GM06990 (cell line): ENCODE measurements around the gene SESN1.

Experiments
- DNase-seq: peaks from one replicate; pipeline ENCODE4 v3.0.0-alpha.2; 2011; ENCODE audit not compliant: insufficient read length; ENCODE audit errors: extremely low read depth
- H3K27me3 ChIP-seq: replicated peaks from 2 replicates; pipeline ENCODE4 v1.6.0; 2011; ENCODE audit warnings: low read length; ENCODE audit not compliant: control insufficient read depth, insufficient read depth
- H3K36me3 ChIP-seq: 2 replicates; pipeline ENCODE4 v1.5.1; 2011; ENCODE audit warnings: low read length; ENCODE audit not compliant: control insufficient read depth, insufficient read depth
- H3K4me3 ChIP-seq: replicated peaks from 2 replicates; pipeline ENCODE4 v1.5.1; 2011; ENCODE audit warnings: low read depth, mild to moderate bottlenecking, control low read depth, low read length
- TF ChIP-seq, protein P1 (sequence below): IDR thresholded peaks from 2 replicates; pipeline ENCODE4 v1.5.1; 2011; ENCODE audit warnings: low read length, control low read depth, mild to moderate bottlenecking, inconsistent platforms; ENCODE audit not compliant: insufficient read depth, poor library complexity, severe bottlenecking

SESN1 gene

DNA sequence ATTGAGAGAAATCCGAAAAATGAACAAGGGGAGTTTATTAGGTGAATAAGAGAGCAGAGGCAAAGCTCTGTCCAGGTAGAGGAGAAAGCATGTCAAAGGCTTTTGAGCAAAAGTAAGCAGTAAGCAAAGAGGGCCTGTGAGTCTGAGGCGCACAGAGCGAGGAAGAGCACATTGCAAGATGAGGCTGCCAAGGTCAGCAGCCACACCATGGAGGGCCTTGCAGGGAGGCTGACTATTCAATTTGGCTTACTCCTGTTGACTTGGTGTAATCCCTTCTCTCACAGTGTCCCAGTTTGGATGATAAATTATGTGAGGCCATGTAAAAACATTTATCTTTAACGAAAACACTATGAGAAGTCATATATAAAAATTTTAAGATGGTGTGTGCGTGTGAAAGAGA lies 32.4 kb downstream of the SESN1 start:
- H3K4me3 ChIP-seq = no peak overlapping the region
- DNase-seq = no peak
- H3K27me3 ChIP-seq = no peaks in the 10 kb centered on the region; the same call in 1 of the 2 replicates
- no peaks in the 10 kb centered on the region for H3K36me3 ChIP-seq
- TF ChIP-seq, protein P1, sequence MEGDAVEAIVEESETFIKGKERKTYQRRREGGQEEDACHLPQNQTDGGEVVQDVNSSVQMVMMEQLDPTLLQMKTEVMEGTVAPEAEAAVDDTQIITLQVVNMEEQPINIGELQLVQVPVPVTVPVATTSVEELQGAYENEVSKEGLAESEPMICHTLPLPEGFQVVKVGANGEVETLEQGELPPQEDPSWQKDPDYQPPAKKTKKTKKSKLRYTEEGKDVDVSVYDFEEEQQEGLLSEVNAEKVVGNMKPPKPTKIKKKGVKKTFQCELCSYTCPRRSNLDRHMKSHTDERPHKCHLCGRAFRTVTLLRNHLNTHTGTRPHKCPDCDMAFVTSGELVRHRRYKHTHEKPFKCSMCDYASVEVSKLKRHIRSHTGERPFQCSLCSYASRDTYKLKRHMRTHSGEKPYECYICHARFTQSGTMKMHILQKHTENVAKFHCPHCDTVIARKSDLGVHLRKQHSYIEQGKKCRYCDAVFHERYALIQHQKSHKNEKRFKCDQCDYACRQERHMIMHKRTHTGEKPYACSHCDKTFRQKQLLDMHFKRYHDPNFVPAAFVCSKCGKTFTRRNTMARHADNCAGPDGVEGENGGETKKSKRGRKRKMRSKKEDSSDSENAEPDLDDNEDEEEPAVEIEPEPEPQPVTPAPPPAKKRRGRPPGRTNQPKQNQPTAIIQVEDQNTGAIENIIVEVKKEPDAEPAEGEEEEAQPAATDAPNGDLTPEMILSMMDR = no peak

DNA sequence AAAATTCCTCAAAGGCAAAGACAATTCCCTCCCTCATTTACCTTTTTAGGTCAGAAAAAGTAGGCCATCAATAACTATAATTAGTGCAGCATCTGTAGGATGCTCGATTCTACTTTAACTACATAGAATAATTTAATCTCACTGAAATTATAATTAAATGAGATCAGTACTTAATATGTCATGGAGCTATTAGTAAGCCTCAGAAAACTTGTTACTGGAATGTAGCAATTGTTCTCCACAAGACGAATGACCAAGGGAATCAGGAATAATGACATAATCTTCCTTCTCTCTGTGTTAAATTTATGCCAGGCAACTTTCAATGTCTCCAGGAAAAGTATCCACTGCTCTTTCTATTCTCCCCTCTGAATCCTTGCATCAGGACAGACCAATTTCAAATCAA lies 34.1 kb downstream of the SESN1 start:
- no peaks in the 10 kb centered on the region; the same call in 1 of the 2 replicates for H3K27me3 ChIP-seq
- DNase-seq = no peak
- H3K36me3 ChIP-seq = no peaks in the 10 kb centered on the region
- TF ChIP-seq, protein P1 = no peak
- no peak overlapping the region for H3K4me3 ChIP-seq

DNA sequence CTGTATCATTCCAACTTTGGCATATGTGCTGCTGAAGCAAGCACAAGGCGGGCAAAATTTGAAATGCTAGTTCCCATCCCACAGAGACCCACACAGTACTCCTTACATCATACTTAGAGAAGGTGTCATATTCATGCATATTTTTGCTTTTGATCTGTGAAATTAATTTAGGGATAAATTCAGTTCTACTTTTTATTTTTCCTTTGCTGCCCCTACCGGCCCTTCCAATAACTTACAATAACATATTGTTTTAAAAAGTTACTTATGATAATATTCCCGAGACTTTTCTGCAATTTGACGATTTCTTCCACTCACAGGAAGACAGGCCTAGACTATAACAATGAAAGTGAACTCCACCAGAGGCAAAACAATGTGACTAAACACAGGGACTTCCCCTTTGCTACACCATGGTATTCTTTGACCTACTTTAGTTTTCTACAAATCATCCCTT lies 35.0 kb downstream of the SESN1 start:
- Histone ChIP-seq H3K4me3 (no peak overlapping the region), H3K36me3 (no peaks in the 10 kb centered on the region), H3K27me3 (no peaks in the 10 kb centered on the region; the same call in 1 of the 2 replicates)
- TF ChIP-seq, protein P1 = no peak
- no peak for DNase-seq

DNA sequence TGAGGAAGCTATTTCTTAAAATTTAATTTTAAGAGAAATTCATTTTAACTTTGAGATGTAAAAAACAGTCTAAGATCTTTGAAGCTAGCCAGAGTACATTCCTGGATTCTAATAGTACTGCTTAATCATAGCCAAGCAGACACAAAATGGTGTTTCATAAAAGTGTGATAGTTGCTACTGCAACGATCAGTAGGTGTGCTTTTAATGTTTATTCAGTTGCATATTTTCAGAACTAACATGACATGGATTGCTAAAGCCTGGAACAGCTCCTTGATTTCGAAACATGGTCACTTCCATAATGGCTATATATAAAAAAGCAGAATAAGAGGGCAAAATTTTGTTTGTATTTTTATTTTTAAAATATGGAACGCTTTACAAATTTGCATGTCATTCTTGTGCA lies 35.5 kb downstream of the SESN1 start:
- TF ChIP-seq, protein P1 = no peak
- no peak overlapping the region for H3K4me3 ChIP-seq
- no peak for DNase-seq
- no peaks in the 10 kb centered on the region for H3K36me3 ChIP-seq
- no peaks in the 10 kb centered on the region; the same call in 1 of the 2 replicates for H3K27me3 ChIP-seq

DNA sequence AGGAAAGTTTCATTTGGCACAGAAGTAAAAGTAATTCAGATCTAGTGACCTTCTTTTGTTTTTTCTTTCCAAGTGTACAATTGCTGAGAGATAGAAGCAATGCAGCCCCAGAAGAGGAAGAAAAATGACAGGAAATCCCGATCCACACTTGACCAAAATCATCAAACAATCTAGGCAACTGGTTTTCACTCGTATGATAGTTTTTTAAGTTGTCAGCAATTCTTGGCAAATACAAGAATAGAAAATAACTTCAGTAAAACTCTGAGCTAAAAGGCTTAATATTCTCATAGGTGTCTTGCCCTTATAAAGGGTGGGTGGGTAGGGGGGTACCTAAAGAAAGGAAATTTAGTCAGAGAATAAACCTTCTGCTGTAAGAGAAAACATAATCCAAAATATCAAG lies 36.0 kb downstream of the SESN1 start:
- TF ChIP-seq, protein P1 = no peak
- no peak overlapping the region for H3K4me3 ChIP-seq
- no peaks in the 10 kb centered on the region; the same call in 1 of the 2 replicates for H3K27me3 ChIP-seq
- H3K36me3 ChIP-seq = no peaks in the 10 kb centered on the region
- no peak for DNase-seq

DNA sequence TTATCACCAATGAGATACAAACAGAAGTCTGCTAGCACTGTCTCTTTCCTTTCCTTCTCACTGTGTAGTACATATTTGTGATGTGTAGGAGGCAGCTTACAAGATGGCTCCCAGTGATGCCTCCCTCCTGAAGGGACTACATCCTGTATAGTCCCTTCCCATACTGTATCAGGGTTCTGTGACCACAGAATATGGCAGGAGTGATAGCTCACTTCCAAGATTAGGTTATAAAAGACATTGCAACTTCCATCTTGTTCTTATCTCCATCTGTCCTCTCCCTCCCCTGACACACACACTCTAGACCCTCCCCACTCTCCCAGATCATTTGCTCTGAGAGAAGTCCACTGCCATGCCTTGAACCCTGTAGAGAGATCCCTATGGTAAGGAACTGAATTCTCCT lies 38.0 kb downstream of the SESN1 start:
- Histone ChIP-seq H3K27me3 (no peaks in the 10 kb centered on the region), H3K36me3 (no peaks in the 10 kb centered on the region), H3K4me3 (no peak overlapping the region)
- TF ChIP-seq, protein P1 = no peak
- DNase-seq = no peak
